ENCODE results near the gene DENND2C.

DNA sequence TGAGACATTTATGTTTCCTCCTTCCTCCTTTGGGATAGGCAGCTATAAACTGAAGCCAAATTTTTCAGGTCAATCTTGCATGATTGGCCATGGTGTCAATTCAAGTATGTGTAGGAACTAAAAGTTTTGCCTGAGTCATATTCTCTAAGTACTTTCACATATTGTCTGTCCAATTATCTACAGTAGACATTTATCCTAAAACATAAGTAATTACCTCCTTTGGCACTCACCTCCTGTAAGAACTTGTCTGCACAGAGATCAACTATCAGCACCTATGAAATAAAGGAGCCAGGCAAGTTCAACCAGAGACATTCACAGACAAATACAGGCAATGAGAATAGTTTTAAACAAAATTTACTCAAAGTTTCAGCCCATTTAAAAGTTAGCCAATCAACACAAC, 74.2 kb downstream of the DENND2C start:
- TF ChIP-seq POLR2AphosphoS5 (IDR thresholded peaks at IDR 0.05; ENCODE audit: low read depth, low read length): no peak
- no peak for TF ChIP-seq TAF1 (IDR thresholded peaks at IDR 0.05; ENCODE audit: borderline replicate concordance, insufficient read depth, low read length)
- TF ChIP-seq, protein P1, sequence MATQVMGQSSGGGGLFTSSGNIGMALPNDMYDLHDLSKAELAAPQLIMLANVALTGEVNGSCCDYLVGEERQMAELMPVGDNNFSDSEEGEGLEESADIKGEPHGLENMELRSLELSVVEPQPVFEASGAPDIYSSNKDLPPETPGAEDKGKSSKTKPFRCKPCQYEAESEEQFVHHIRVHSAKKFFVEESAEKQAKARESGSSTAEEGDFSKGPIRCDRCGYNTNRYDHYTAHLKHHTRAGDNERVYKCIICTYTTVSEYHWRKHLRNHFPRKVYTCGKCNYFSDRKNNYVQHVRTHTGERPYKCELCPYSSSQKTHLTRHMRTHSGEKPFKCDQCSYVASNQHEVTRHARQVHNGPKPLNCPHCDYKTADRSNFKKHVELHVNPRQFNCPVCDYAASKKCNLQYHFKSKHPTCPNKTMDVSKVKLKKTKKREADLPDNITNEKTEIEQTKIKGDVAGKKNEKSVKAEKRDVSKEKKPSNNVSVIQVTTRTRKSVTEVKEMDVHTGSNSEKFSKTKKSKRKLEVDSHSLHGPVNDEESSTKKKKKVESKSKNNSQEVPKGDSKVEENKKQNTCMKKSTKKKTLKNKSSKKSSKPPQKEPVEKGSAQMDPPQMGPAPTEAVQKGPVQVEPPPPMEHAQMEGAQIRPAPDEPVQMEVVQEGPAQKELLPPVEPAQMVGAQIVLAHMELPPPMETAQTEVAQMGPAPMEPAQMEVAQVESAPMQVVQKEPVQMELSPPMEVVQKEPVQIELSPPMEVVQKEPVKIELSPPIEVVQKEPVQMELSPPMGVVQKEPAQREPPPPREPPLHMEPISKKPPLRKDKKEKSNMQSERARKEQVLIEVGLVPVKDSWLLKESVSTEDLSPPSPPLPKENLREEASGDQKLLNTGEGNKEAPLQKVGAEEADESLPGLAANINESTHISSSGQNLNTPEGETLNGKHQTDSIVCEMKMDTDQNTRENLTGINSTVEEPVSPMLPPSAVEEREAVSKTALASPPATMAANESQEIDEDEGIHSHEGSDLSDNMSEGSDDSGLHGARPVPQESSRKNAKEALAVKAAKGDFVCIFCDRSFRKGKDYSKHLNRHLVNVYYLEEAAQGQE (IDR thresholded peaks at IDR 0.05; ENCODE audit: insufficient read depth in 1 of 2, low read depth in 2 of 2, low read length in 2 of 2): no peak
- no peak for TF ChIP-seq SIN3A (IDR thresholded peaks at IDR 0.05; ENCODE audit: borderline replicate concordance, insufficient read depth, low read length)
